MM.1S (cell line): ENCODE data around the gene DSCAM.

Experiments used
- DNase-seq: peaks from one replicate; pipeline ENCODE4 v3.0.0-alpha.2; 2015
- H2AFZ ChIP-seq: fragments of 300-600 bp; sonication (generic); 2 replicates; pipeline ENCODE4 v1.6.0; 2016; ENCODE audit warnings: antibody characterized with exemption, low read length
- H3F3A ChIP-seq: fragments of 300-600 bp; sonication (generic); 2 replicates; pipeline ENCODE4 v1.6.1; 2016; ENCODE audit warnings: mild to moderate bottlenecking, antibody characterized with exemption, low read length, moderate library complexity, mixed read lengths; ENCODE audit not compliant: insufficient read depth
- H3K27ac ChIP-seq: fragments of 300-600 bp; sonication (generic); 2 replicates; pipeline ENCODE4 v1.5.1; 2016; ENCODE audit warnings: mild to moderate bottlenecking, low read length
- H3K27me3 ChIP-seq: fragments of 300-600 bp; sonication (generic); replicated peaks from 2 replicates; pipeline ENCODE4 v1.6.0; 2016; ENCODE audit warnings: low read length; ENCODE audit not compliant: insufficient read depth
- H3K36me3 ChIP-seq: fragments of 300-600 bp; sonication (generic); replicated peaks from 2 replicates; pipeline ENCODE4 v1.6.1; 2016; ENCODE audit warnings: mild to moderate bottlenecking, low read length, mixed read lengths; ENCODE audit not compliant: insufficient read depth
- H3K4me1 ChIP-seq: fragments of 300-600 bp; sonication (generic); 2 replicates; pipeline ENCODE4 v1.6.1; 2016; ENCODE audit warnings: low read length, mixed read lengths
- H3K4me2 ChIP-seq: fragments of 300-600 bp; sonication (generic); 2 replicates; pipeline ENCODE4 v1.6.0; 2016; ENCODE audit warnings: low read depth, low read length
- H3K4me3 ChIP-seq: fragments of 300-600 bp; sonication (generic); 2 replicates; pipeline ENCODE4 v1.5.1; 2016; ENCODE audit warnings: low read length, mixed read lengths
- H3K79me2 ChIP-seq: fragments of 300-600 bp; sonication (generic); 2 replicates; pipeline ENCODE4 v1.6.1; 2016; ENCODE audit warnings: mixed run types, low read length, mixed read lengths
- H3K9ac ChIP-seq: fragments of 300-600 bp; sonication (generic); 2 replicates; pipeline ENCODE4 v1.6.1; 2016; ENCODE audit warnings: low read length, mixed read lengths
- H3K9me2 ChIP-seq: fragments of 300-600 bp; sonication (generic); replicated peaks from 2 replicates; pipeline ENCODE4 v1.6.1; 2016; ENCODE audit warnings: mild to moderate bottlenecking, low read length, mixed read lengths; ENCODE audit not compliant: insufficient read depth
- H3K9me3 ChIP-seq: fragments of 300-600 bp; sonication (generic); replicated peaks from 2 replicates; pipeline ENCODE4 v1.6.1; 2016; ENCODE audit warnings: mild to moderate bottlenecking, low read length, mixed read lengths; ENCODE audit not compliant: insufficient read depth
- H4K20me1 ChIP-seq: fragments of 300-600 bp; sonication (generic); 2 replicates; pipeline ENCODE4 v1.6.1; 2016; ENCODE audit warnings: mild to moderate bottlenecking, low read length, moderate library complexity, mixed read lengths; ENCODE audit not compliant: insufficient read depth
- EZH2 ChIP-seq: fragments of 300-600 bp; sonication (generic); optimal IDR thresholded peaks from 2 replicates; pipeline ENCODE3; 2017; ENCODE audit warnings: low read depth, mild to moderate bottlenecking, antibody characterized with exemption, low read length, mixed read lengths
- EZH2phosphoT487 ChIP-seq: fragments of 300-600 bp; sonication (generic); IDR thresholded peaks from 2 replicates; pipeline ENCODE4 v1.6.1; 2018; ENCODE audit warnings: antibody characterized with exemption, low read length
- TF ChIP-seq, protein P1 (sequence below): fragments of 300-600 bp; sonication (generic); IDR thresholded peaks from 2 replicates; pipeline ENCODE4 v1.5.1; 2016; ENCODE audit warnings: antibody characterized with exemption, low read length, mixed read lengths

Gene DSCAM

DNA sequence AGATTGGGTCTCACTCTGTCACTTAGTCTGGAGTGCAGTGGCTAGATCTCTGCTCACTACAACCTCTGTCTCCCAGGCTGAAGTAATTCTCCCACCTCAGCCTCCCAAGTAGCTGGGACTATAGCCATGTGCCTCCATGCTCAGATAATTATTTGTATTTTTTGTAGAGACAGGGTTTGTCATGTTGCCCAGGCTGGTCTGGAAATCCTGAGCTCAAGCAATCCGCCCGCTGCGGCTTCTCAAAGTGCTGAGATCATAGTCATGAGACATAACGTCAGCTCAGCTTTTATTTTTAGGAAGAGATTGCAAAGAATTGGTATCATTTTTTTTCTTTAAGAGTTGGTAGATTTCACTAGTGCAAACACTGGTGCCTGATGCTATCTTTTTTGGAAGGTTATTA lies 244.9 kb downstream of the DSCAM start:
- H3K27ac ChIP-seq, result no peak overlapping the region
- no peaks in the 10 kb centered on the region for H3K27me3 ChIP-seq
- no peak overlapping the region for H2AFZ ChIP-seq
- no peak for TF ChIP-seq EZH2phosphoT487
- TF ChIP-seq, protein P1, sequence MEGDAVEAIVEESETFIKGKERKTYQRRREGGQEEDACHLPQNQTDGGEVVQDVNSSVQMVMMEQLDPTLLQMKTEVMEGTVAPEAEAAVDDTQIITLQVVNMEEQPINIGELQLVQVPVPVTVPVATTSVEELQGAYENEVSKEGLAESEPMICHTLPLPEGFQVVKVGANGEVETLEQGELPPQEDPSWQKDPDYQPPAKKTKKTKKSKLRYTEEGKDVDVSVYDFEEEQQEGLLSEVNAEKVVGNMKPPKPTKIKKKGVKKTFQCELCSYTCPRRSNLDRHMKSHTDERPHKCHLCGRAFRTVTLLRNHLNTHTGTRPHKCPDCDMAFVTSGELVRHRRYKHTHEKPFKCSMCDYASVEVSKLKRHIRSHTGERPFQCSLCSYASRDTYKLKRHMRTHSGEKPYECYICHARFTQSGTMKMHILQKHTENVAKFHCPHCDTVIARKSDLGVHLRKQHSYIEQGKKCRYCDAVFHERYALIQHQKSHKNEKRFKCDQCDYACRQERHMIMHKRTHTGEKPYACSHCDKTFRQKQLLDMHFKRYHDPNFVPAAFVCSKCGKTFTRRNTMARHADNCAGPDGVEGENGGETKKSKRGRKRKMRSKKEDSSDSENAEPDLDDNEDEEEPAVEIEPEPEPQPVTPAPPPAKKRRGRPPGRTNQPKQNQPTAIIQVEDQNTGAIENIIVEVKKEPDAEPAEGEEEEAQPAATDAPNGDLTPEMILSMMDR, result no peak
- TF ChIP-seq EZH2, result no peak
- H4K20me1 ChIP-seq, result no peaks in the 10 kb centered on the region
- no peak overlapping the region for H3K4me2 ChIP-seq
- H3K4me1 ChIP-seq, result no peaks in the 10 kb centered on the region
- no peaks in the 10 kb centered on the region for H3F3A ChIP-seq
- no peaks in the 10 kb centered on the region for H3K9me2 ChIP-seq
- H3K9me3 ChIP-seq, result no peaks in the 10 kb centered on the region
- no peaks in the 10 kb centered on the region for H3K36me3 ChIP-seq
- DNase-seq, result no peak
- no peaks in the 10 kb centered on the region for H3K79me2 ChIP-seq
- no peak overlapping the region for H3K4me3 ChIP-seq
- no peak overlapping the region for H3K9ac ChIP-seq

DNA sequence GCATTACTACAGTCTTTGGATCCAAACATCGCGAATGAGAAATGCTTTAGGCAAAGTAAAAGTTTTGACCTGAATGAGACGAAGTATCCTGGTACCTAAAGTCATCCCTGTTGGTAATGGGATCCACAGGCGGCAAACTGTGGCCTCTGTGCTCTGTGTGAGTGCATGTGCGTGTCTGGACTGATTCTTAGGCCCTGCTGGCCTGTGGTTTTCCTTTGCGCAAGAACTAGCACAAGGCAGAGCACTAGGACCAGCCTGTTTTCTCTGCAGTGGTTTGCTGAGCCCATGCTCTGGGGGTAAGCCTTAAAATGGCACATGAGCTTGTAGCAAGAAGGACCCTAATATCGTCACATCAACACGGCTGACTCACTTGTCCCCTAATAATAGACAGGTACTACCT lies 251.2 kb downstream of the DSCAM start:
- Histone ChIP-seq H3K4me2 (no peak overlapping the region), H2AFZ (no peak overlapping the region)
- TF ChIP-seq EZH2 (no peak), EZH2phosphoT487 (no peak)

DNA sequence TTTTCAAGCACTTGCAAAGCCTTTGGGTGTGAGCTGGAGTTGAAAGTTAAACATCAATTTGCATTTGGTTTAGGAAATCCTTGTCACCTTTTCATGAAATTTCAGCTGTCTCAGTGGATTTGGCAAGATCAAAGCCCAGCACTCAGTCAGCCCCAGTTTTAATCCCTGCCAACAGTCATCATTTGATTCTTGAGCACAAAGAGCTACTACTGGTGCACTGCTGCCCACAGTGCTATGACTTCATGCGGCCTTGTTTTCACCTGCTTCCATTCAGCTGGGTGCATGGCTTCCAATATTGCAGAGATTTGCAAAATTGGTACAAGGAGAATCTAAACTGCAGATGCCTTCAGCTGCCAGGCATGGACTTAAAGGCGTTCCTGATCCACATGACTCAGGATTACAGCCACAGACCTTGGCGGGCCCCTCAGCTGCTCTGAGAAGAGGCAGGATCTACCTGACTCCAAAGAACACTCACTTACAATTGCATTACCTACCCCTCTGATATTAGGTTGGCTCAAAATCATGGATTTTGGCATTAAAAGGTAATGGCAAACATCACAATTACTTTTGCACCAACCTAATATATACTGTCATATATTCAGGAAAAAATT lies 259.1 kb downstream of the DSCAM start:
- Histone ChIP-seq H3K9me3 (no peaks in the 10 kb centered on the region), H3K4me1 (no peaks in the 10 kb centered on the region), H3F3A (no peaks in the 10 kb centered on the region), H3K79me2 (no peaks in the 10 kb centered on the region), H3K27me3 (no peaks in the 10 kb centered on the region), H3K4me3 (no peak overlapping the region), H3K9ac (no peak overlapping the region), H3K4me2 (no peak overlapping the region), H3K27ac (no peak overlapping the region), H2AFZ (no peak overlapping the region), H4K20me1 (no peaks in the 10 kb centered on the region), H3K9me2 (no peaks in the 10 kb centered on the region), H3K36me3 (no peaks in the 10 kb centered on the region)
- TF ChIP-seq, protein P1, result no peak
- no peak for TF ChIP-seq EZH2
- no peak for TF ChIP-seq EZH2phosphoT487
- no peak for DNase-seq

More for the DNA sequence above, 251.2 kb downstream of the DSCAM start:
- Histone ChIP-seq H3K9me2 (no peaks in the 10 kb centered on the region), H3K27ac (no peak overlapping the region), H3K4me3 (no peak overlapping the region), H3K79me2 (no peaks in the 10 kb centered on the region), H3K36me3 (no peaks in the 10 kb centered on the region), H3F3A (no peaks in the 10 kb centered on the region), H3K27me3 (no peaks in the 10 kb centered on the region), H4K20me1 (no peaks in the 10 kb centered on the region), H3K4me1 (no peaks in the 10 kb centered on the region), H3K9ac (no peak overlapping the region), H3K9me3 (no peaks in the 10 kb centered on the region)
- DNase-seq, result no peak

DNA sequence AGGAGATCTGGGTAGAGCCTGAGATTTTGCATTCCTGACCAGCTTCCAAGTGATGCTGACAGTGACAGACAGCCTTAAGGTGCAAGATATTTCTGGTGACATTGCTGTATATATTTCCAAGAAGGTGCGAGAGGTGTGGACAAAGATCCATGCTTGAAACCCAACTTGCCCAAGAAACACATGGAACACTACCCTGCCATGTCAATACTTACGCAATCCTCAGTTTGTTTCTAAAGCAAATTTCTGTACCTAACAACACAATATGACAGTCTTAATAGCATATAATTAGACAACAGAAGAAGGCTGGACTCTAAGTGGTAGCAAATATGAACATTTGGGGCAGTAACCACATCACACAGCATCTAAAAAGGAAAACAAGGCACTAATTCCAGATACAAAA lies 260.4 kb downstream of the DSCAM start:
- no peak overlapping the region for H2AFZ ChIP-seq
- H3K27ac ChIP-seq, result no peak overlapping the region
- no peak for DNase-seq
- H3K36me3 ChIP-seq, result no peaks in the 10 kb centered on the region
- H3K9me2 ChIP-seq, result no peaks in the 10 kb centered on the region
- no peaks in the 10 kb centered on the region for H3K27me3 ChIP-seq
- H3K4me2 ChIP-seq, result no peak overlapping the region
- TF ChIP-seq, protein P1, result no peak
- no peak for TF ChIP-seq EZH2phosphoT487
- TF ChIP-seq EZH2, result no peak
- H3F3A ChIP-seq, result no peaks in the 10 kb centered on the region
- no peaks in the 10 kb centered on the region for H4K20me1 ChIP-seq
- H3K79me2 ChIP-seq, result no peaks in the 10 kb centered on the region
- no peaks in the 10 kb centered on the region for H3K9me3 ChIP-seq
- no peak overlapping the region for H3K4me3 ChIP-seq
- H3K9ac ChIP-seq, result no peak overlapping the region
- no peaks in the 10 kb centered on the region for H3K4me1 ChIP-seq
